Keratinocyte (primary cell): Measurements from ENCODE around the gene DFFB. TPM values are rescaled to one million over a fixed set of nuclear protein-coding genes. Genes with fewer than 3 reads are reported as not detected.

Experiments
- DNase-seq: peaks from one replicate; pipeline ENCODE4 v3.0.0-alpha.2; 2011; ENCODE audit warnings: low read depth, missing footprints, low spot score
- FAIRE-seq: peaks from 2 replicates; lab custom pipeline; 2011; peaks lifted over from hg19 to GRCh38; lab: Jason Lieb, UNC
- H2AFZ ChIP-seq: 2 replicates; pipeline ENCODE4 v1.6.0; 2012; ENCODE audit warnings: low read length, control low read depth, inconsistent platforms; ENCODE audit not compliant: control insufficient read depth
- H3K27ac ChIP-seq: 2 replicates; pipeline ENCODE4 v1.5.1; 2011; ENCODE audit warnings: low read length; ENCODE audit not compliant: control insufficient read depth, insufficient read depth
- H3K27me3 ChIP-seq: 3 replicates; pipeline ENCODE4 v1.6.0; 2011; ENCODE audit warnings: low read length; ENCODE audit not compliant: control insufficient read depth, insufficient read depth; ENCODE audit errors: extremely low read depth
- H3K36me3 ChIP-seq, 2 experiments: 2 replicates in 1 of 2; 3 replicates in 1 of 2; pipeline ENCODE4 v1.5.1; 2011; ENCODE audit warnings: low read length in 2 of 2, mild to moderate bottlenecking in 1 of 2; ENCODE audit not compliant: control insufficient read depth in 2 of 2, insufficient read depth in 2 of 2; ENCODE audit errors: extremely low read depth in 1 of 2
- H3K4me1 ChIP-seq: 3 replicates; pipeline ENCODE4 v1.5.1; 2011; ENCODE audit warnings: low read length; ENCODE audit not compliant: control insufficient read depth, insufficient read depth; ENCODE audit errors: extremely low read depth
- H3K4me2 ChIP-seq: 3 replicates; pipeline ENCODE4 v1.6.0; 2011; ENCODE audit warnings: low read depth, low read length; ENCODE audit not compliant: control insufficient read depth, insufficient read depth; ENCODE audit errors: extremely low read depth
- H3K4me3 ChIP-seq, 3 experiments: fragments of 200-600 bp in 1 of 3; sonication (generic) in 1 of 3; 2 replicates in 2 of 3; 3 replicates in 1 of 3; pipeline ENCODE4 v1.5.1; 2011 to 2016; ENCODE audit warnings: low read length in 3 of 3, mild to moderate bottlenecking in 3 of 3, control low read depth in 2 of 3, inconsistent platforms in 1 of 3, low read depth in 1 of 3, mixed read lengths in 1 of 3, mixed run types in 1 of 3, moderate library complexity in 1 of 3; ENCODE audit not compliant: control insufficient read depth in 2 of 3, insufficient read depth in 2 of 3; ENCODE audit errors: extremely low read depth in 1 of 3
- H3K79me2 ChIP-seq: 2 replicates; pipeline ENCODE4 v1.6.0; 2012; ENCODE audit warnings: low read length; ENCODE audit not compliant: control insufficient read depth, insufficient read depth
- H3K9ac ChIP-seq: 3 replicates; pipeline ENCODE4 v1.6.0; 2011; ENCODE audit warnings: low read length; ENCODE audit not compliant: control insufficient read depth, insufficient read depth; ENCODE audit errors: extremely low read depth
- H3K9me1 ChIP-seq: 3 replicates; pipeline ENCODE4 v1.6.0; 2011; ENCODE audit warnings: low read length; ENCODE audit not compliant: control insufficient read depth, insufficient read depth; ENCODE audit errors: extremely low read depth
- H3K9me3 ChIP-seq: 2 replicates; pipeline ENCODE4 v1.5.1; 2012; ENCODE audit warnings: low read depth, low read length; ENCODE audit not compliant: control insufficient read depth
- H4K20me1 ChIP-seq: 3 replicates; pipeline ENCODE4 v1.6.0; 2011; ENCODE audit warnings: low read length; ENCODE audit not compliant: control insufficient read depth, insufficient read depth; ENCODE audit errors: extremely low read depth
- CTCF ChIP-seq, 3 experiments: IDR thresholded peaks in 1 of 3; conservative IDR thresholded peaks in 1 of 3; optimal IDR thresholded peaks in 1 of 3; 2 replicates in 2 of 3; 3 replicates in 1 of 3; pipeline versions ENCODE3 to v1.5.1; 2011; ENCODE audit warnings: low read length in 3 of 3, mild to moderate bottlenecking in 3 of 3, moderate library complexity in 2 of 3, control low read depth in 1 of 3, inconsistent platforms in 1 of 3; ENCODE audit not compliant: insufficient read depth in 2 of 3; ENCODE audit errors: extremely low read depth in 1 of 3
- EZH2 ChIP-seq: IDR thresholded peaks from one replicate; pipeline ENCODE4 v1.6.1; 2012; ENCODE audit warnings: inconsistent platforms, mild to moderate bottlenecking, low read length, moderate library complexity
- dilution Hi-C: fragments of 300-500 bp; cut with MboI; formaldehyde crosslinking; loops from one replicate; pipeline ENCODE4 v1.7.0; 2020; ENCODE audit warnings: low sequenced_read_pairs; ENCODE audit not compliant: extremely low pct_ligation_motif_present
- polyA plus RNA-seq, 5 experiments: library from polyadenylated mRNA; depleted of rRNA in 3 of 5; stranded (reverse) in 3 of 5; stranded (forward) in 1 of 5; unstranded in 1 of 5; fragments of >200 nt; gene quantifications; 1 replicate in 1 of 5; 2 replicates in 3 of 5; 3 replicates in 1 of 5; pipeline versions ENCODE4 v1.2.1 to v1.2.3, GENCODE V29; 2011 to 2012; ENCODE audit warnings: missing spikeins in 2 of 5, low read depth in 1 of 5, low replicate concordance in 1 of 5

The DFFB gene
- polyA plus RNA-seq, 1 donor (not counting 4 experiments of a cell fraction or from before 2014, with no cell fraction given) = 5.2 TPM

- no peak overlapping the region for H3K4me2 ChIP-seq
- DNase-seq (no peak), FAIRE-seq (no peak)
- no peak overlapping the region for H3K4me3 ChIP-seq
- peaks cover 18 to 32% of the 10 kb centered on the region in 2 experiments for H3K36me3 ChIP-seq
- no peaks in the 10 kb centered on the region for H3K27me3 ChIP-seq
- H3K9me3 ChIP-seq = no peaks in the 10 kb centered on the region
- H3K9me1 ChIP-seq = no peaks in the 10 kb centered on the region
- no peak overlapping the region for H2AFZ ChIP-seq
- no peak overlapping the region for H3K9ac ChIP-seq
- dilution Hi-C loops = no loop called here
- no peak for TF ChIP-seq EZH2
- no peak for TF ChIP-seq CTCF (optimal IDR thresholded peaks at IDR 0.05 in 1 of 3, IDR thresholded peaks at IDR 0.05 in 1 of 3, conservative IDR thresholded peaks at IDR 0.05 in 1 of 3; ENCODE audit: extremely low read depth in 1 of 3, insufficient read depth in 2 of 3, low read length in 3 of 3)
- H3K27ac ChIP-seq = no peak overlapping the region
- peaks cover 12% of the 10 kb centered on the region for H3K4me1 ChIP-seq
- H3K79me2 ChIP-seq = no peaks in the 10 kb centered on the region
- no peaks in the 10 kb centered on the region for H4K20me1 ChIP-seq
These were observed 34.9 kb upstream of the DFFB start for GRCh38 chr1:3822421-3822820.

GRCh38 chr1:3824650-3825049 is 32.6 kb upstream of the DFFB start:
- Histone ChIP-seq H4K20me1 (no peaks in the 10 kb centered on the region), H3K4me3 (no peak overlapping the region), H3K9ac (no peak overlapping the region), H3K79me2 (no peaks in the 10 kb centered on the region), H3K27ac (no peak overlapping the region), H3K9me3 (no peaks in the 10 kb centered on the region), H2AFZ (no peak overlapping the region), H3K27me3 (no peaks in the 10 kb centered on the region), H3K4me2 (no peak overlapping the region), H3K36me3 (peaks cover 27 to 39% of the 10 kb centered on the region in 2 experiments), H3K4me1 (peaks cover 5% of the 10 kb centered on the region), H3K9me1 (no peaks in the 10 kb centered on the region)
- FAIRE-seq = no peak
- no peak for DNase-seq
- no peak for TF ChIP-seq EZH2
- TF ChIP-seq CTCF (optimal IDR thresholded peaks at IDR 0.05 in 1 of 3, IDR thresholded peaks at IDR 0.05 in 1 of 3, conservative IDR thresholded peaks at IDR 0.05 in 1 of 3; ENCODE audit: extremely low read depth in 1 of 3, insufficient read depth in 2 of 3, low read length in 3 of 3) = no peak
- dilution Hi-C loops = no loop called here
